GM23338 (cell line): ENCODE data around the gene RUVBL1. TPM values are rescaled to one million over a fixed set of nuclear protein-coding genes. Genes with fewer than 3 reads are reported as not detected.

ENCODE experiments used
- ATAC-seq: fragments of 200-7000 bp; cut with Tn5 transposase; 3 replicates; pipeline ENCODE4 v1.9.1; 2020
- DNase-seq: peaks from one replicate; pipeline ENCODE4 v3.0.0-alpha.2; 2015; ENCODE audit warnings: low spot score
- H2AFZ ChIP-seq: fragments of 200-600 bp; sonication (generic); 2 replicates; pipeline ENCODE4 v1.8.0; 2016; ENCODE audit warnings: antibody characterized with exemption, mild to moderate bottlenecking, moderate library complexity
- H3F3A ChIP-seq: fragments of 200-600 bp; sonication (generic); replicated peaks from 2 replicates; pipeline ENCODE4 v1.8.0; 2017; ENCODE audit warnings: antibody characterized with exemption, mixed run types, low read depth
- H3K27ac ChIP-seq: fragments of 200-600 bp; sonication (generic); 2 replicates; pipeline ENCODE4 v1.6.1; 2016; ENCODE audit warnings: low read depth
- H3K27me3 ChIP-seq: fragments of 200-600 bp; sonication (generic); 2 replicates; pipeline ENCODE4 v1.8.0; 2016; ENCODE audit warnings: mild to moderate bottlenecking, mixed run types, moderate library complexity; ENCODE audit not compliant: insufficient read depth
- H3K36me3 ChIP-seq: fragments of 200-600 bp; sonication (generic); 2 replicates; pipeline ENCODE4 v1.8.0; 2016; ENCODE audit warnings: mild to moderate bottlenecking; ENCODE audit not compliant: insufficient read depth
- H3K4me1 ChIP-seq: fragments of 200-600 bp; sonication (generic); 2 replicates; pipeline ENCODE4 v1.8.0; 2016; ENCODE audit warnings: mild to moderate bottlenecking, moderate library complexity; ENCODE audit not compliant: insufficient read depth
- H3K4me2 ChIP-seq: fragments of 200-600 bp; sonication (generic); 2 replicates; pipeline ENCODE4 v1.7.1; 2017; ENCODE audit warnings: mixed run types
- H3K4me3 ChIP-seq: fragments of 200-600 bp; sonication (generic); 2 replicates; pipeline ENCODE4 v1.6.1; 2016; ENCODE audit warnings: mixed run types
- H3K79me2 ChIP-seq: fragments of 200-600 bp; sonication (generic); replicated peaks from 2 replicates; pipeline ENCODE4 v1.8.0; 2017; ENCODE audit warnings: mild to moderate bottlenecking; ENCODE audit not compliant: insufficient read depth
- H3K9me2 ChIP-seq: fragments of 200-600 bp; sonication (generic); 2 replicates; pipeline ENCODE4 v1.8.0; 2017; ENCODE audit not compliant: insufficient read depth
- H4K20me1 ChIP-seq: fragments of 200-600 bp; sonication (generic); replicated peaks from 2 replicates; pipeline ENCODE4 v1.8.0; 2017; ENCODE audit warnings: mild to moderate bottlenecking; ENCODE audit not compliant: insufficient read depth
- H3K27ac Mint-ChIP-seq: 2 replicates; pipeline ENCODE4 v1.8.0; 2020; ENCODE audit warnings: inconsistent platforms, mild to moderate bottlenecking, moderate library complexity, mixed read lengths
- H3K27me3 Mint-ChIP-seq: 3 replicates; pipeline ENCODE4 v1.8.0; 2022; ENCODE audit warnings: low read depth, mild to moderate bottlenecking, moderate library complexity, mixed read lengths, inconsistent platforms; ENCODE audit not compliant: insufficient read depth, poor library complexity
- H3K36me3 Mint-ChIP-seq: 3 replicates; pipeline ENCODE4 v1.8.0; 2021; ENCODE audit warnings: low read depth, mild to moderate bottlenecking, inconsistent platforms, moderate library complexity, mixed read lengths
- H3K4me1 Mint-ChIP-seq: 3 replicates; pipeline ENCODE4 v1.8.0; 2020; ENCODE audit warnings: mild to moderate bottlenecking, inconsistent platforms, mixed read lengths
- H3K4me3 Mint-ChIP-seq: 3 replicates; pipeline ENCODE4 v1.8.0; 2021; ENCODE audit warnings: moderate library complexity, mild to moderate bottlenecking, inconsistent platforms, mixed read lengths
- H3K9me3 Mint-ChIP-seq: 3 replicates; pipeline ENCODE4 v1.8.0; 2020; ENCODE audit warnings: moderate library complexity, mild to moderate bottlenecking, inconsistent platforms, mixed read lengths
- CREB1 ChIP-seq: fragments of 250-450 bp; sonication (Bioruptor Pico); IDR thresholded peaks from 2 replicates; pipeline ENCODE4 v1.5.0; 2020; ENCODE audit warnings: low read depth, mild to moderate bottlenecking, moderate library complexity
- CTCF ChIP-seq, 2 experiments: fragments of 200-600 bp in 1 of 2; sonication (generic) in 1 of 2; conservative IDR thresholded peaks; 2 replicates each; pipeline versions ENCODE4 v1.5.1 to v1.6.1; 2016 to 2017; ENCODE audit warnings: antibody characterized with exemption in 2 of 2, low read depth in 2 of 2, mild to moderate bottlenecking in 2 of 2, moderate library complexity in 1 of 2
- ETS1 ChIP-seq: IDR thresholded peaks from 2 replicates; pipeline ENCODE4 v1.6.1; 2016; ENCODE audit warnings: antibody characterized with exemption
- EZH2 ChIP-seq: fragments of 200-600 bp; sonication (generic); IDR thresholded peaks from one replicate; pipeline ENCODE4 v1.8.0; 2017; ENCODE audit warnings: antibody characterized with exemption, mild to moderate bottlenecking, low read depth; ENCODE audit not compliant: unreplicated experiment
- EZH2phosphoT487 ChIP-seq: fragments of 200-600 bp; sonication (generic); IDR thresholded peaks from one replicate; pipeline ENCODE4 v1.8.1; 2018; ENCODE audit warnings: antibody characterized with exemption; ENCODE audit not compliant: unreplicated experiment
- JUNB ChIP-seq: IDR thresholded peaks from one replicate; pipeline ENCODE4 v1.6.1; 2016; ENCODE audit warnings: antibody characterized with exemption; ENCODE audit not compliant: unreplicated experiment
- NANOG ChIP-seq: IDR thresholded peaks from 2 replicates; pipeline ENCODE4 v1.6.1; 2016; ENCODE audit warnings: antibody characterized with exemption, borderline replicate concordance
- POLR2AphosphoS5 ChIP-seq: IDR thresholded peaks from 2 replicates; pipeline ENCODE4 v1.6.1; 2016; ENCODE audit warnings: antibody characterized with exemption, low read depth
- REST ChIP-seq: IDR thresholded peaks from one replicate; pipeline ENCODE4 v1.6.1; 2018; ENCODE audit warnings: antibody characterized with exemption; ENCODE audit not compliant: unreplicated experiment
- STAT1 ChIP-seq: IDR thresholded peaks from one replicate; pipeline ENCODE4 v1.6.1; 2016; ENCODE audit warnings: antibody characterized with exemption; ENCODE audit not compliant: unreplicated experiment
- ZNF114 ChIP-seq: fragments of 250-450 bp; sonication (Bioruptor Pico); IDR thresholded peaks from 2 replicates; pipeline ENCODE4 v1.5.0; 2020; ENCODE audit warnings: mild to moderate bottlenecking, moderate library complexity
- ZNF331 ChIP-seq: fragments of 250-450 bp; sonication (Bioruptor Pico); IDR thresholded peaks from 2 replicates; pipeline ENCODE4 v1.5.0; 2020; ENCODE audit warnings: low read depth, mild to moderate bottlenecking, moderate library complexity
- ZNF462 ChIP-seq: fragments of 250-450 bp; sonication (Bioruptor Pico); IDR thresholded peaks from 2 replicates; pipeline ENCODE4 v1.5.0; 2020; ENCODE audit warnings: mild to moderate bottlenecking, moderate library complexity
- polyA plus RNA-seq: library from polyadenylated mRNA; unstranded; fragments of >200 nt; fragmentation: Nextera tagmentation; extraction: Ambion mirVana; gene quantifications from 2 replicates; pipeline ENCODE4 v1.2.1, GENCODE V29; 2016
- total RNA-seq: library from RNA; depleted of rRNA; stranded (reverse); fragments of >200 nt; shearing (Covaris generic); gene quantifications from 2 replicates; pipeline ENCODE4 v1.2.3, GENCODE V29; 2014

The RUVBL1 gene
- total and polyA plus RNA-seq, 2 experiments from 2014 or later = 133 to 136 TPM

GRCh38 chr3:128149650-128150049, 26.0 kb upstream of the RUVBL1 start:
- Mint-ChIP-seq H3K27ac (no peak overlapping the region), H3K9me3 (peaks cover 3% of the 10 kb centered on the region; the same call in 1 of the 3 replicates), H3K27me3 (peaks cover 8% of the 10 kb centered on the region), H3K36me3 (no peaks in the 10 kb centered on the region), H3K4me3 (no peak overlapping the region), H3K4me1 (peaks cover 5% of the 10 kb centered on the region)
- Histone ChIP-seq H3K4me2 (no peak overlapping the region), H3K4me1 (peaks cover 5% of the 10 kb centered on the region; the same call in 1 of the 2 replicates), H3K36me3 (no peaks in the 10 kb centered on the region), H4K20me1 (no peaks in the 10 kb centered on the region; the same call in 1 of the 2 replicates), H3F3A (peaks cover 7% of the 10 kb centered on the region; the same call in 1 of the 2 replicates), H3K27me3 (no peaks in the 10 kb centered on the region), H3K4me3 (no peak overlapping the region), H3K79me2 (0 out of 2 replicates have a peak, but pooled peaks cover 7% of the 10 kb centered on the region), H2AFZ (no peak overlapping the region), H3K27ac (no peak overlapping the region), H3K9me2 (no peaks in the 10 kb centered on the region)
- ATAC-seq (no peak), DNase-seq (no peak)
- TF ChIP-seq ZNF462 (CRISPR knock-in tag) = no peak
- TF ChIP-seq NANOG = no peak
- no peak for TF ChIP-seq STAT1
- no peak for TF ChIP-seq EZH2
- TF ChIP-seq ZNF114 (CRISPR knock-in tag) = no peak
- no peak for TF ChIP-seq POLR2AphosphoS5
- TF ChIP-seq JUNB = no peak
- no peak for TF ChIP-seq ZNF331 (CRISPR knock-in tag)
- no peak for TF ChIP-seq EZH2phosphoT487
- TF ChIP-seq REST = no peak
- TF ChIP-seq CREB1 = no peak
- no peak for TF ChIP-seq CTCF (conservative IDR thresholded peaks at IDR 0.05; ENCODE audit: low read depth in 2 of 2)
- no peak for TF ChIP-seq ETS1
